HG03575 (cell line): ENCODE data around the gene PTPRG.

Experiments used
- ATAC-seq: cut with Tn5 transposase; IDR thresholded peaks from one replicate; pipeline ENCODE4 v1.9.1; 2021; ENCODE audit not compliant: unreplicated experiment, insufficient number of reproducible peaks, low FRiP score; ENCODE audit errors: extremely low read depth

PTPRG gene

DNA sequence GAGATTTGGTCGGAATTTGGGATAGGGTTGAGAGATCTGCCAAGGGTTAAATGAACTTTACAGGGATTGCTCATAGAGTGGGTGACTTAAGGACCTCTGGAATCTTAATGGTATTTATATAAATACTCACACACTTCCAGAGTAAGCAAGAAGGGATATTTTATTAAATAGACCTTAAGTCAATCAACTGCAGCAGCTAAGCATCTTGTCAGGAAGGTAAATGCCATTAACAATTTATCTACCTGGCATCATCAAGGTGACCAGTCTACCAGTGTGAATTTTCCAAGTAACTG is 688.1 kb downstream of the PTPRG start:
- no peak for ATAC-seq

DNA sequence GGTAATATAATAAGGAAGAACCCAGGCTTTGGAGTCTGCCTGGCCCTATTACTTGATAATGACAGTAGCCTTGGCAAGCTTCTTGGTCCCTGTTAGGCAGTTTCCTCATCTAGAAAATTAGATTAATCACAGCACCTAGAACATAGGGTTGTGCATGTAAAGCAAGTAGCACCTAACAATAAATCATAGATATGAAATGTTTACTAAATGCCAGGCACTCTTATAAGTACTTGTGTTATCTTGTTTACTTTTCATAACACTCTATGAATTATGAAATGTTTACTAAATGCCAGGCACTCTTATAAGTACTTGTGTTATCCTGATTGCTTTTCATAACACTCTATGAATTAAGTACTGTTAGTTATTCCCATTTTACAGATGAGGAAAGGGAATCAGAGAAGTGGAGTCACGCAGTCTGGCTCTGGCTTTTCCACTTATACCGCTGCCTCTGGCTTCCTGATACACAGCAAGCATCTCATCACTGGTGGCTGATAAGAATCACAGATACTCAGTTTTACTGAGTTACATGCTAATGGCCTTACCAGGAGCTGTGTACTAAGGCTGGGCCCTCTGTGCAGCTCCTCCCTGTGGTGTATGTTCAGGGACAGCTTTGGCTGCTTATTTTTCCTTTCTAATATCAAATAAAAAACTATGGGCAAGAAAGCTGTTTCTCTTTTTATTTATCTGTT is 688.6 kb downstream of the PTPRG start:
- no peak for ATAC-seq

DNA sequence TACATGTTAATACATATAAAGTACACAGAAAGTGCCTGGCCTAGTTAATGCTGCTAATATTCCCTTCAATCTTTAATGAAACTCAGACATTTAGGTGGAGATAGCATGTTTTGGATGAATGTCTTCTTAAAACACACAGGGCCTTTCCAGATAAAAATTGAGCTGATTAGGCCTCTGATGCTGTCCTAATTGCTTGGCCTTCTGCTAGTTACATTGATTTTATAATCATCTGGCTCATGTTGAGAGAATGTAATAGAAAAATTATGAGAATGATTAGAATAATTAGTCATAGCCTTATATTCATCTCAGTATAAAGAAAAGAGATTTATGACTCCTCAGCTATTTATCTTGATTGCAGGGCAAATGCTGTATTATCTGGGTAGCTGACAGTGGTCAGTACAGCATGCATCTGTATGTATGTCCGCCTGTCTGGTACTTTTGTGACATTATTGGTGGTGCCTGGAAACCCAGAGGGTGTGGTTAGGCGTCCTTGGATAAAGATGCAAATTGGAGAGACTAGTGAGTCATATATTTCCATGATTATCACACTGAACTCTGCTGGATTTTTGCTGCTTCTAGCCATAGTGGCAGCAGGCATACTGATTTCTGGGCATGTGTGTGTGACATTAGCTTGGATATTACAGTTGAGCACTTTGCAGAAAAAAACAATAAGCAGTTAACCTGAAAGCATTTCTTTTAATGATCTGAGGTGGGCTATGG is 691.2 kb downstream of the PTPRG start:
- no peak for ATAC-seq

DNA sequence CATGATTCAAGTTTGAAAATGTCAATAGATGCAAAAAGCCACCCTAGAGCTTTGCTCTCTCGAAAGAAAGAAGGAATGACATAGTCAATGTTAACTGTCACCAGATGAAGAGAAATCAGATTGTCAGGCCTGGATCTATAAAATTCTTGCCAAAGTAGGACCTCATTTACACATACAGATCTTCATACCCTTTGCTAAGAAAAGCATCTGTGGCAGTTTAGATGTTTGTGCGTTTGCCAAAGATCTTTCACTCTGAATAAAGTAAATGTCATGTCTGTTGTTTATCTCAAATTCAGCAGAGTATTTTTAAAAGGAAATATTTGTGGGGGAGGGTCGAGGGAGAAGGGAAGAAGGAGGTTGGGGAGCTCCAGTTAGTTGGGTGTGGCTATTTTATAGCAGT is 692.6 kb downstream of the PTPRG start:
- ATAC-seq: no peak

DNA sequence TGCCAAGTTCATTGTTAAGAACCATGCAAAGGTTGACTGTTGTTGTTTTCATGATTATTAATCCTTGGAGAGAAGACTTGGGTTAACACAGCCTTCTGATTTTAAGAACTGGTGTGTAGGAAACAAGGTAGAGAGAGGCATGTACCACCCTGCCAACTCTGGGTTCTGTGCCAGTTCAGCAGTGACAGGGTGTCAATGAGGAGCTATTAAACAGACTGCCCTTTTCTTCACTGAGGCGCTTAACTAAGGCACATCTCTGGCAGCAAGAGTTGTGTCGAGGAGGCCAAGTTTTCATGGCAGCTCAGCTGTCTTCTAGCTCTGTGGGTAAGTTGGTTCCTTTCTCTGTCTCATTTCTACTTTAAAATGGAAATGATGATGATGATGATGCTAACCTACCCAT is 694.4 kb downstream of the PTPRG start:
- ATAC-seq: no peak

DNA sequence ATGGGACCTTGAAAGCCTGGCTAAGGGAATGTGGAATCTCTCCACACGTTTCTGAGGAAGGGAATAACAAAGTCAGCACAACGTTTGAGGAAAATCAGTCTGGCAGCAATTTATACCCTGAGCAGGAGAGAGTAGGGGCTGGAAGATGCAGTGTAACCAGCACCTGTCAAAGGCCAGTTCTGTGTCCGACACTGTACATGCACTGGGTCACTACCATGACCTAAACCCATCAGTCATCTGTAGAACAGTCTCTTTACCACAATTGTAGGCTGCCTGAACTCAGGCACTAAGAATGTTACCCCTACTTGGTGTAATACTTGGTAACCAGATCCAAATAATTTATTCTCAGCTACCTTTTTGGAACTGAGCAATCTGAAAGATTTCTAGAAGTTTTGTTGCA is 698.6 kb downstream of the PTPRG start:
- no peak for ATAC-seq

DNA sequence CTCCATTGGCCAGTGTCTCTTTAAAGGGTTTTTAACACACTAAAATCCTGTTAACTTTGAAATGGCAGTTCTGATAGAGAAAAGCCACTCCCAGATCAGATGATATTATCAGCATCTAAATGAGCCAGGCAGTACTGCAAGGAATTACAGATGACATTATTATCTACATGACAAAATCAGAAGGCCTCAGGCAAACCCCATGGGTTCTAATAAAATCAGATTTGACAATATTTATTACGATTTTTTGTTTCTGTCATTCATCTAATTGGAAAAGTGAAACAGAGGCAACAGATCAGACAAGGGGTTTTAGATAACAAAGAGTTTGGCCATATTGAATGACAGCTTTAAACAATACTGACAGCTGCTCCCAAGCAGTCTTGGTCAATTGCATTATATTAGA is 699.3 kb downstream of the PTPRG start:
- no peak for ATAC-seq

DNA sequence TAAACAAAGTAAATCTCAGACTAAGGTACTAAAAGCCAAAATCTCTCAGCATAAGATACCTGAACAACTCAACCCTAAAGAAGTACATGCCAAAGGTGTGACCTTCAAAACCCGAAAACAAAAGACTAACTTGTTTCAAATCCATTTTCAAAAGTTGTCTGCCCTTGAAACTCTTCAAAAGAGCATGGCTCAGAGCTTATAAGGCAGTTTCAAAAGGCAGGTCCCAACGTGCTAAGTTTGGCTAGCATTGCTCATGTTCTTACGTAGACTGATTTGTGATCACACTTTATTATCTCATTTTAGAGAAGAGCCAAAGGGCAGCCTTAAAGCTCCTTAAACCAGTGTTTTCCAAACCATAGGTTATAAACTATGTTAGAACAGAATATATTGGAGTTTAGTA is 699.8 kb downstream of the PTPRG start:
- no peak for ATAC-seq

DNA sequence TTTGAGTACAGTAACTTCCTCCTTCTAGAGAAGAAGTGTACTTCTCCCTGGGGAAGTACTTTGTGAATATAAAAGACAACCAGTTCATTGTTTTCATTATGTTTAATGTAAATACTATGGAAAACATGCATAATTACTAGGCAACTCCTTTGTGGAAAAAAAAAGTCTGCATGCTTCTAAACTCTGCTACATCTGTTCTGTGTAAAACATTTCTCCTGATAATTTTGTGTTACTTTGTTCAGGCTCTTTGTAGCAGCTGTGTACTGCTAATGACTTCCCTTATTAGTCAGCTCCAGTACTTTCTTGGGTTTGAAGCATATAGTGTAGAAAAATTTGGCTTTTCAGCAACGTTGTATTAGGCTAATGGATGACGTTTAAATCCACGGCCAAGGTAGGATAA is 700.4 kb downstream of the PTPRG start:
- ATAC-seq: no peak

DNA sequence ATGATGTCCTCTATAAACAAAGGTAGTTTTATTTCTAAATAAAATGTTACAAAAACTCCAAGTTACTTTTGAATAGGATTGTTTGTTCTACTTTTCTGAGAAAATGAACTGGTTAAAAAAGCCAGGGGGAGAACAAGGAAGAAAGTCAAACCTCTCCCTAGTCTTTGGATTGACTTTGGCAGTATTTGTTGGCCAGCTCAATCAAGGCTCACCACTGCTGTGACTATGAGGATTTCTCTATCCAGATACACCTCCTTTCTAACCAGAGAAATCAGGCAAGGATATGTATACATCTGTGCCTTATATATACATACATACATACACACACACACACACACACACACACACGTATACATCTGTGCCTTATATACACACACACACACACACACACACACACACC is 704.2 kb downstream of the PTPRG start:
- ATAC-seq: no peak

DNA sequence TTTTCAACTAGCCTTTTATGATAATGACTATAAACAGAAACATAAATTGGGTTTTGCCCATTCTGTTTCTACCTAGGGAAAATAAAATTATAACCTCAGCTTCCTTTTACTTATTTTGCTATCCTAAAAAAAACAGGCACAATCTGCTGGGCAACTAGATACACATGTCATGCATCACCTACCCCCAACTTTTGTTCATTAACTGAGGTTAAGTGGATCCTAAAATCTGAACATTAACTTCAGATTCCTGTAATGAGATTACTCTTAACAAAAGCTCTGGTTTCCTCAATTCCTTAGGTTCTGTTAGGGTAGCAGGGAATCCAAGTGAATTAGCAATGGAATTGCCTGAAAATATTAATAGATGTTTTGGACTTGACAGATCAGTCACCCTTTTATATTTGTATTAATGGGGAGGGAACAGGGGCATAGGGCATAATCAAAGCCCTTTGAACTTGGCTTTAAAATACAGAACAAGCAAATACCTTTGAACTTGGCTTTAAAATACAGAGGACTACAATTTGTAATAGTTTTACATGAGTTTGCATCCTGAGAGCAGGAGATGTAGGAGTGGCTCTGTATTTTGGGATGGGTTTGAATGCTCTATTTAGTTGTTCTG is 705.4 kb downstream of the PTPRG start:
- ATAC-seq: no peak

DNA sequence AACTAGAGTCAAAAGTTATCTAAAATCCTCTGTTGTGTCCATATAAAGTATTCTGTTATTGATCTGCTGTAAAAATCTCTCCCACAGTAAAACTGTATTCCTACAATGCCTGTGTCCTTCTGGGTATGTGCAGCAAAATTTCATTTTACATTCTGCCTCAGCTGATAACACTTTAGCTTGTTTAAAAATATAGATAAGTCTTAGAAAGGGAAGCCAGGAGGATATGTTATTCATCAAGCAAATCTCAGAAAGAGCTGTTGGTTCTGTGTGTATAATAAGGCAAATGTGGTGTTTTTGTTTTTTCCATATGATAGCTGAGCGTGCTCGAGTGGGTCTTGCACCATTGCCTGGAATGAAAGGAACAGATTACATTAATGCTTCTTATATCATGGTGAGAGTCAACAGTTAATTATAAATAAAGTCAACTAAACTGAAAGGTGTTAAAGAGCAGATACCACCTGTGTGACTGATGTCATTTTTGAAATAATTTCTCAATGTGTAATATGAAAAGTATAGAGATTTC is 715.3 kb downstream of the PTPRG start:
- no peak for ATAC-seq

DNA sequence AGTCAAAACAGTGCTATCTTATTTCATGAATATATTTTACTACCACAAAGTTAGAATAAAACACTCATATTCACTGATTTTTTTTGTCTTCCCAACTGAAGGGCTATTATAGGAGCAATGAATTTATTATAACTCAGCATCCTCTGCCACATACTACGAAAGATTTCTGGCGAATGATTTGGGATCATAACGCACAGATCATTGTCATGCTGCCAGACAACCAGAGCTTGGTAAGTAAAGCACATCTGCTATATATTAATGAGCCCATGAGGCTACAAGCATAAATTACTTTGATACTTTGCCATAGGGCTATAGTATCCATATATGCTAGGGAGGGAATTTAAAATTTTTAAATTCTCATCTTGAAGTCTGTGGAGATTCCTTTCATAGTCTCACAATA is 716.1 kb downstream of the PTPRG start:
- ATAC-seq: no peak

DNA sequence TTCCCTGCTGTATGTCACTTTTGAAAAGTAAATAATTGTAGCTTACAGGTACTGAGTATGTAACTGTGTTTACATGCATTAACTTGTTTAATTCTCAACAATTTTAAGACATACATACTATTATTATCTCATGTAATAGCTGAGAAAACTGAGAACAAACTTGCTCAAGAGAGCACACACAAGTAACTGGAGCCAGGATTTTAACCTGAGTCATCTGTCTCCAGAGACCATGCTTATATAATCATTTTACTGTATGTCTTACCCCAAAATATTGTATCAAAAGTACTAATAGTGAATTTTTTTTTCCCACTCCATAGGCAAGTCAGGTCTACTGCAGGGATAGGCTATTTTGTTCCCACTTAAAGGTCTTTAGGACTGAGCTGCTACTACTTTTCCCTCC is 716.6 kb downstream of the PTPRG start:
- no peak for ATAC-seq

DNA sequence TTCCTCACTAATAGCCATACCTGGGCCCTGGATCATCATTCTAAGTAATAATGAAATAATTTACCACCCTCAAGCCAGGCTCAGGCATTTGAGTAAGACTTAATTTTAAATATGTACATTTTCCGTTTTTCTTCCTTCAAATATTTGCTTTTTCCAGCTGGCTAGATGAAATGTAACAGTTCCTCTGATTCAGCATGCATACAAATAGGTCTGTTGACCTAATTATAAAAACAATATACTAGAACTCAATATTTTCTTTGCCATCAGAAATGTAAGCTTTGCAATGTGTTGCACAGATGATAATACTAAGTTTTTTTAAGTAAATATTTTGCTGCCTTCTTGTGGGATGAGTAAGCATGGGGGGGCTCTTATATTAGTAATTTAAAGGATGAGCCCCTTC is 720.4 kb downstream of the PTPRG start:
- no peak for ATAC-seq

DNA sequence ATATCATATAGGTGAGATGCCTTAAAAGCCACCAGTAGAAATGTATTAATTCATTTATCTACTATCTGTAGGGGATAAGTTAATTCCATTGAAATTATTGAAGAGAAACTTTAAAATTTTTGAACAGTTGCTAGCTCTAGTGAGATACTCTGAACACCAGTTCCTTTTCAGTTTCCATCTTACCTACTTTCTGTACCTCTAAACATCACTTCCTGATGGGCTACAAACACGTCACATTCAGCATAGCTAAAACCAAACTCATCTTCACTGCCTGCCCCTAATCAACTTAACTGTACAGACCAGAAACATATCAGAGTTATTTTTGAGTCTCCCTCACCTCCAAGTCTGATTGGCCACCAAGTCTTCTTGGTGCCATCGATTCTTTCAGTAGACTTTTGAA is 723.1 kb downstream of the PTPRG start:
- no peak for ATAC-seq

DNA sequence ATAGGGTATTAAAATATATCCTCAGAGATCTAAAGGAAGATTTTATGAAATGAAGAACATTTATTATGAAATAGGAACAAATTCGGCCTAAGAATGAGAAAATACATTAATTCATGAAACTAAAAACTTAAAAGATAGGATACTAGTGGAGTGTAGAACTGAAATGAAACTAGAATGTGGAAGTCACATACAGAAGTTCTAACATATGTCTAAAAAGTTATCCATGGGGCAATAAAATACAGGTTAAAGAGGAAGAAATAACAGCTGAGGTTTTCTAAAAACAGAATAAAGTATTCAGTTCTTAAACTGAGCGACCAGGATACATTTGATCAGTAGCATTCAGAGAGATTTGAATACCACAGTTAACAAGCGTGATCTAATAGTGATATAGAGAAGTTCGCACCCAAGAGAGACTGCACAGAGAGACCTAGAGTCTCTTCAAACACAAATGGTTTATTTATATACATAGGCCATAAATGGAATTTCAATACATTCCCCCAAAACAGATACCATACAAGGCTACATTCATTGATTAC is 726.1 kb downstream of the PTPRG start:
- ATAC-seq: no peak

DNA sequence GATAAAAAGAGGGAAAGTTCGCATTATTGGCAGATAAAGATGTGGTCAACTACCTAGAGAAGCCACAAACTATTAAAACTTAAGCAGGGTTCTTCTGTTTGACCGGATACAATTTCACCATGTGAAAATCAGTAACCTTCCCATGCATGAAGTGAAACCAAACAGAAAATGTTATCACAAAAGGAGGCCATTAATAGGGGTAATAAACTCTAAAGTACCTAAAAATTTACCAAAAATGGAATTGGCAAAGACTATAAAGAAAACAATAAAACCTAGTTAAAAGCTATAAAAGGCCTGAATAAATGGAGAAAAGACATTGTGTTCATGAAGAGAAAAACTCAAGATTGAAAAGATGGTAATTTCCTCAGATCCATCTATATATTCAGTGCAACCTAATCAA is 728.6 kb downstream of the PTPRG start:
- ATAC-seq: no peak

DNA sequence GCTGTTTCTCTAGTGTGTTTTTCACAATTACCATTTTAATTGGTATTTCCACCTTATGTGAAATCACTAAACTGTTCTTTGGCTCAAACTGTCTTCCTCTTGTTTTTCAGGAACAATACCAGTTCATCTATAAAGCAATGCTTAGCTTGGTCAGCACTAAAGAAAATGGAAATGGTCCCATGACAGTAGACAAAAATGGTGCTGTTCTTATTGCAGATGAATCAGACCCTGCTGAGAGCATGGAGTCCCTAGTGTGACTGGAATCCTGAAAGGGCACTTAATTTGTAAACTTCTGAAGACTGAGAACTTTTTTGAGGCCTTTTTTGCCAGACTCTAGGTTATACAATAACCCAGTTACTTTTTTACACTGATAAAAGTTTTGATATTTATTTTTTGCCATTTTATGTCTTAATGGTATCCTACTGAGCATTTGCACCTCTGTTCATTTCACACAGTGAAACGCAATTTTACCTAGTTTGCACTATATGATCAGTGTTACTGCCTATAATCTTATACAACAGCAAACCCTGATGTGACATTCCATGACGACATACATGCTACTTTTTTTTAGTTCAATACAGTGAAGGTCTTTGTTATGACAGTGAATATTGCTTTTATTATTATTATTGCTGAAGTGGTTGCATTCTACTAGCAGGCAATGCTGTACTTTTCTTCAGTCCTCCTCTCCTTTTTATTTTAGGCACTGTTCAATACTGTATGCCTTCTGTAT is 731.8 kb downstream of the PTPRG start:
- no peak for ATAC-seq

DNA sequence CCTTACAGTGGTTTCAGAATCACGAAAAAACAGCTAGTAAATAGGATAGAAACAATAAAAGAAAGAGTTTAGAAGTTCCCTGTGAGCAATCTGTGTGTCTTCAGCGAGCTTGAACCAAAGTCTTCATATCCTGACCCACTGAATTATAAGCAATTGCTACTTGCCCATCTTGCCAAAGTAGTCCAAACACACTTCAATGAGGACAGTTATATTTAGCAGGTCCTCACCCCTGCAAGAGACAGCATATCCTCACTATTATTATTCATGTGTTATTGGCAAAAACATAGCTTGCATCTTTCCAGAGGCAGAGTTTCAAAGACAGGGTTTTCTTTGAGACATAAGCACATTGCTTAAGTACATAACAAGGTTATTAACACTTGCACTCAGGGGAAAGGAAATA is 734.2 kb downstream of the PTPRG start:
- ATAC-seq: no peak
